HG03175 (cell line): Measurements from ENCODE around the gene BRSK2.
"Not testable (repeated sequence)": the region's sequence is repeated elsewhere in the genome, so short reads cannot be mapped to it uniquely, and the experiment has no call there.

ENCODE experiments used
- ATAC-seq: cut with Tn5 transposase; IDR thresholded peaks from one replicate; pipeline ENCODE4 v1.9.1; 2021; ENCODE audit warnings: mild to moderate bottlenecking, moderate library complexity; ENCODE audit not compliant: unreplicated experiment

BRSK2 gene

DNA sequence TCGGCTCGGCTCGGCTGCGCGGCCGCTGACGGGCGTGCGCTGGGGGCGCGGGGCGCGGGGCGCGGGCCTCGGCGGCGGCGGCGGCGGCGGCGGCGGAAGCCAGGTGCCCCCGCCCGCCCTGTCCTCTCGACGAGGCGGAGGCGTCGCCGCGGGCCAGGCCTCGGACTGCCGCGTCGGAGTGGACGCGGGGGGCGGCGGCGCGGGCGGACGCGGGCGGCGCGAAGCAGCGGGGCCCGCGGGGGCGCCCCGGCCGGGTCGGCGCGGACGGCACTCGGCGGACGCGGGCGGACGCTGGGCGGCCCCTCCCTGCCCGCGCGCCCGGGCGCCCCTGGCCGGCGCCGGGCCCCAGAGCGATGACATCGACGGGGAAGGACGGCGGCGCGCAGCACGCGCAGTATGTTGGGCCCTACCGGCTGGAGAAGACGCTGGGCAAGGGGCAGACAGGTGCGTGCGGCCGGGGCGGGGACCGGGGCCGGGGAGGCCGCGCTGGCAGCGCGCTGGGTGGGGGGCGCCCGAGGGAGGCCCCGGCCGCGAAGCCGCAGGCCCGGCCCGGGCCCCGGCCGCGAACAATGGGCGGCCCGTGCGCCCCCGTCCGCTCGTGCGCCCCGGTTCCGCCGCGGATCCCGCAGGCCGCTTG is at the start of gene BRSK2:
Gene BRSK2 (plus strand): TSS at position 3 of the 637 bp plus-strand sequence. CDS start 351 bp downstream, at position 354.
- no peak for ATAC-seq

GRCh38 chr11:1340111-1340510 is 49.6 kb upstream of the BRSK2 start:
- ATAC-seq, result no peak

- ATAC-seq, result not testable (repeated sequence)
Observed at GRCh38 chr11:1341226-1341625, 48.5 kb upstream of the BRSK2 start.

- no peak for ATAC-seq
Observed at GRCh38 chr11:1341928-1342524, 47.7 kb upstream of the BRSK2 start.

GRCh38 chr11:1342946-1343345 is 46.8 kb upstream of the BRSK2 start:
- ATAC-seq, result no peak

- no peak for ATAC-seq
Observed at GRCh38 chr11:1343391-1344055, 46.2 kb upstream of the BRSK2 start.

- ATAC-seq, result no peak
Observed at GRCh38 chr11:1344056-1344635, 45.6 kb upstream of the BRSK2 start.

DNA sequence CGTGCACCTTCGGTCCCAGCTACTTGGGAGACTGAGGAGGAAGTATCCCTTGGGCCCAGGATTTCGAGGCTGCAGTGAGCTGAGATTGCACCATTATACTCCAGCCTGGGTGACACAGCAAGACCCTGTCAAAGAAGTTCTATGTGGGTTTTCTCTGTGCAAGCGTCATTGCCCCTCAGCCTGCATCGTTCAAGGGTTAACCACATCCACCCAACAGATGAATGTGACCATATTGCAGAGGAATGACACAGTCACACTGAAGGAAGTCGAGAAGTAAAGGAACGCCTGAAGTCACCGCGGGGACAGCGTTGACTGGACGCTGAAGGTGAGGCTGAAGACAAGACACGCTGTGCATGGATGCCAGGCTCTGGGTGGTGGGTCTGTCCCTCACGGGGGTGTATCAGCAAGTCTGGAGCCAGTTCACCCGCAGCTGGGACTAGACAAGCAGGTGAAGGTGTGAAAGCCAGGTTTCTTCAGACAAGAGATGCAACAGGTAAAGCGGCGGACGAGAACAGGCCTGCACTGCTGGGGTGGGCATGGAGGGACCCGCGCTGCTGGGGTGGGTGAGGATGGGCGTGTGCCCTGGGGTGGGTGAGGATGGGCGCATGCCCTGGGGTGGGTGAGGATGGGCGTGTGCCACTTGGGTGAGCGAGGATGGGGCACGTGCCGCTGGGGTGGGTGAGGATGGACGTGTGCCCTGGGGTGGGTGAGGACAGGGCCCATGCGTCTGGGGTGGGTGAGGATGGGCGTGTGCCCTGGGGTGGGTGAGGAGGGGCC is 43.8 kb upstream of the BRSK2 start:
- ATAC-seq, result no peak

DNA sequence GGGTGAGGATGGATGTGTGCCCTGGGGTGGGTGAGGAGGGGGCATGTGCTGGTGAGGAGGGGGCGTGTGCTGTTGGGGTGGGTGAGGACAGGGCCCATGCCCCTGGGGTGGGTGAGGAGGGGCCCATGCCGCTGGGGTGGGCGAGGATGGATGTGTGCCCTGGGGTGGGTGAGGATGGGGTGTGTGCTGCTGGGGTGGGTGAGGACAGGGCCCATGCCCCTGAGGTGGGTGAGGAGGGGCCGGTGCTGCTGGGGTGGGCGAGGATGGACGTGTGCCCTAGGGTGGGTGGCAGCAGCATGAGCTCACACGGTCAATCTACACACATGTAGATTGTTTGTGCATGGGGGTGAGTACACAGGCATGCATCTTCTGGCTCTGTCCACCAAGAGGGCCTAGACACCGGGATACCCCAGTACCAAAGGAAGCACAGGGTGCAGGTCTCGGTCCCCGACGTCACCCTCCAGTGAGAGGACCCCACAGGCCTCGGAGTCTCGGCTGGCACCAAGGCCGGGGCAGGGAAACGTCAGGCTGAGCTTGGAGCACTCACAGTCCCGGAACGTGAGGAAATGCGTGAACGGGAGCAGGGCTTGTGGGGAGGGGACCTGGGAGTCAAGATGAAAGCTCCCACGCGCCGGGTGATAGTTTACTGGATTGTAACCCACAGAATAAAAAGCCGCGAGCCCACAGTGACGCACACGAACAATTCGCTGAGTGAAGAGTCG is 42.9 kb upstream of the BRSK2 start:
- no peak for ATAC-seq

DNA sequence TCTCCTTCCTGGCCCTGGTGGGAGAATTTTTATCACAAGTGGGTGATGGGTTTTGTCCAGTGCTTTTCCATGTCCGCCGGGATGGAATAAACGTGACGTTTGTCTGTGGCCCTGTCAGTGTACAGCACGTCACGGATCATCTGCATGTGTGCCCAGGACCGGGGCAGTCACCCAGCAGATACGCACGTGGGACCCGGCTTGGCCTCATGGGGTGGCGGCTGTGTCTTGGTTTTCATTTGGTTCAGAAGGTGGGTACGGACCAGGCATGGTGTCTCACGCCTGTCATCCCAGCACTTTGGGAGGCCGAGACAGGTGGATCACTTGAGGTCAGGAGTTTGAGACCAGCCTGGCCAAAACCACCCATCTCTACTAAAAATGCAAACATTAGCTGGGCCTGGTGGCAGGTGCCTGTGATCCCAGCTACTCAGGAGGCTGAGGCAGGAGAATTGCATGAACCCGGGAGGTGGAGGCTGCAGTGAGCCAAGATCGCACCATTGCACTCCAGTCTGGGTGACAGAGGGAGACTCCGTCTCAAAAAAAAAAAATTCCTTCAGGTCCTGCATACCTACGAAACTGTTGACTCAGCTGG is 42.2 kb upstream of the BRSK2 start:
- ATAC-seq, result not testable (repeated sequence)

- no peak for ATAC-seq
Observed at GRCh38 chr11:1348146-1348795, 41.5 kb upstream of the BRSK2 start.

DNA sequence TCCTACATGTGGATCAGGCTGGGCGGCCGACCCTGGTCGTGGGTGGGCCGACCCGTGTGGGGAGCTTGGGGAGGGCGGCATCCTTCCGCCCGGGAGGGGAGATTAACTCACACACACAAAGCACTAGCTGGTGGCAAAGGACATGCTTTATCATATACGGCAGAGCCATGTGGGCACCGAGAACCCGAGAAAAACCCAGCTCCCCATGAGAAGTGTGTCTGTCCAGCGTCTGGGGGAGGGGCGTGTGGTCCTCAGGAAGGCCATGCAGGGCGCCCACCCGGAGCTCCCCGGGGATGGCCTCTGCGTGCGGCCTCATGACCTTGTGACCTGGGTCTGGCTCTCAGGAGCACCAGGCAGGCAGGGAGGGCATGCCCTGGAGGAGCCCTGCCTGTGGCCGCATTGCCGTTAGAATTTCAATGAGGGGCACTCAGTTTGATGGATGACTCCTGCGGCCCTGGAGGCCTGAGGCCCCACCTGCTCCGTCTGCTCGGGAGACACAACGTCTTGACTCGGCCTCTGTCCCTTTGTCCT is 40.9 kb upstream of the BRSK2 start:
- no peak for ATAC-seq

- ATAC-seq, result no peak
Observed at GRCh38 chr11:1349327-1350041, 40.2 kb upstream of the BRSK2 start.

DNA sequence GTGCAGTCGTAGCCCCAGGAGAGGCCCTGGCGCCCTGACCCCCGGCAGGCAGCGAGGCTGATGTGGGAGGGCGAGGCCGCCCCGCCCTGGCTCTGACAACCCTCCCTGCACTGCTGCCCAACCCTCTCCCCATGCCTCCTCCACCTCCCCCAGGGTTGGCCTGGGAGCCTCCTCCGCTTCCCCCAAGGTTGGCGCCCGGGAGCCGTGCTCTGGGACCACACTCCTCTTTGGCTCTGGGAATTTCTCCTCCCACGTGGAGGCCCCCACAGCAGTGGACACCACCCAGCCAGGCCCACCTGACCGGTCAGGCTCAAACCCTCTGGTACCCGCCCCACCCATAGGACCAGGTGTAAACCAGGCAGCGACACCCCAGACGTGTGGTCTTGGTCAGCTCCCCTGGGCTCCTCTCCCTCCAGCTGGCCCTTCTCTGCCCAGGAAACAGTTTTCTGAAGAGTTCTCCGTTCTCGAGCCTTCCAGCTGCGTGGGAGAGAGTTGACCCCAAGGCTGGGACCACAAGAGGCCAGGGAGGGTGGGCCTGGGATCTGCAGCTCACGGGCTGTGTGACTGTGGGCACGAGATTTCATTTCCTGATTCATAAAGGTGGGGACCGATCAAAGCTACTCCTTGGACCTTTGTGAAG is 39.5 kb upstream of the BRSK2 start:
- no peak for ATAC-seq

- no peak for ATAC-seq
Observed at GRCh38 chr11:1351278-1351937, 38.3 kb upstream of the BRSK2 start.

DNA sequence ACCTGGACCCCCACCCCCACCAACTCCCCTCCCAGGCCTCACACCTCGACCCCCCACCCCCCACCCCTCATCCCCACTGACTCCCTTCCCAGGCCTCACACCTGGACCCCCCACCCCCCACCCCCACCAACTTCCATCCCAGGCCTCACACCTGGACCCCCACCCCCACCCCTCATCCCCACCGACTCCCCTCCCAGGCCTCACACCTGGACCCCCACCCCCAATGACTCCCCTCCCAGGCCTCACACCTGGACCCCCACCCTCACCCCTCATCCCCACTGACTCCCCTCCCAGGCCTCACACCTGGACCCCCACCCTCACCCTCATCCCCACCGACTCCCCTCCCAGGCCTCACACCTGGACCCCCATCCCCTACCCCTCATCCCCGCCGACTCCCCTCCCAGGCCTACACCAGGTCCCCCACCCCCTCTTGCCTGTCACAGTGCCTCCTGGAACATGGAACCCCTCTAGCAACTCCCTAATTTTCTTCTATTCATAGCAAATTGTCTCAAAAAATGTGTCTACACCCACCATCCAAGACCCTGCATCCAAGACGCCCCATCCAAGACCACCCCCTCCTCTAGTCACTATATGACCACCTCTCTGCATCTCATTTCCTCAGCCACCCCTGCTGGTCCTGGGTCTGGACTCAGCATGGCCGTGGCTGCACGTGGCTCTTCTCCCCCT is 36.9 kb upstream of the BRSK2 start:
- ATAC-seq, result no peak
